K562 (cell line): ENCODE measurements around the gene TNFRSF11A. TPM values are rescaled to one million over a fixed set of nuclear protein-coding genes. Genes with fewer than 3 reads are reported as not detected.

Source experiments
- ATAC-seq: fragments of 200-7000 bp; cut with Tn5 transposase; 3 replicates; pipeline ENCODE4 v1.9.1; 2020; ENCODE audit warnings: moderate library complexity
- BruUV-seq: library from RNA; stranded (reverse); fragments of 400-500 nt; replicated peaks from 2 replicates; lab custom pipeline; 2021; lab: Mats Ljungman, UMichigan
- CTCF ChIA-PET: fragments of 300-600 bp; formaldehyde crosslinking; extraction: SDS; loops from one replicate; lab custom pipeline; 2021; ENCODE audit warnings: low intra/inter-chr PET ratio; lab: Yijun Ruan, JAX
- POLR2A ChIA-PET: fragments of 300-600, 350-650 bp; sonication (Branson Sonifier 250); formaldehyde crosslinking; extraction: SDS; loops from one replicate; lab custom pipeline; 2021; ENCODE audit warnings: antibody characterized with exemption, inconsistent platforms; lab: Yijun Ruan, JAX
- DNase-seq, 4 experiments: peaks; one replicate each; pipeline versions ENCODE4 v3.0.0 to v3.0.0-alpha.2; 2011 to 2018; ENCODE audit warnings: low spot score in 3 of 4, mixed read lengths in 3 of 4; ENCODE audit errors: extremely low read depth in 1 of 4
- FAIRE-seq: peaks from 2 replicates; lab custom pipeline; 2011; peaks lifted over from hg19 to GRCh38; lab: Jason Lieb, UNC
- H2AFZ ChIP-seq: 2 replicates; pipeline ENCODE4 v1.6.0; 2011; ENCODE audit warnings: low read depth, low read length, control low read depth, inconsistent platforms
- H3K27ac ChIP-seq: fragments of 200-600 bp; 3 replicates; pipeline ENCODE4 v1.8.0; 2011; ENCODE audit warnings: low read depth, mild to moderate bottlenecking, control low read depth, inconsistent platforms, low read length, moderate library complexity, mixed read lengths; ENCODE audit errors: extremely low read depth
- H3K27me3 ChIP-seq, 2 experiments: fragments of 300-600 bp in 1 of 2; 2 replicates in 1 of 2; 3 replicates in 1 of 2; pipeline versions ENCODE4 v1.6.0 to v1.8.0; 2011; ENCODE audit warnings: inconsistent platforms in 2 of 2, low read length in 2 of 2, mild to moderate bottlenecking in 1 of 2, mixed read lengths in 1 of 2, moderate library complexity in 1 of 2; ENCODE audit not compliant: control insufficient read depth in 2 of 2, insufficient read depth in 2 of 2
- H3K36me3 ChIP-seq: fragments of 300-600 bp; 3 replicates; pipeline ENCODE4 v1.8.0; 2011; ENCODE audit warnings: mild to moderate bottlenecking, low read length, inconsistent platforms; ENCODE audit not compliant: control insufficient read depth, insufficient read depth
- H3K4me1 ChIP-seq, 2 experiments: fragments of 200-600 bp in 1 of 2; replicated peaks in 1 of 2; 2 replicates in 1 of 2; 3 replicates in 1 of 2; pipeline versions ENCODE4 v1.5.1 to v1.8.0; 2011; ENCODE audit warnings: inconsistent platforms in 2 of 2, low read length in 2 of 2, mild to moderate bottlenecking in 1 of 2, mixed read lengths in 1 of 2, moderate library complexity in 1 of 2; ENCODE audit not compliant: control insufficient read depth in 2 of 2, insufficient read depth in 2 of 2
- H3K4me2 ChIP-seq: 2 replicates; pipeline ENCODE4 v1.6.1; 2011; ENCODE audit warnings: low read length, control low read depth, inconsistent platforms, mixed read lengths; ENCODE audit not compliant: insufficient read depth
- H3K4me3 ChIP-seq: fragments of 200-600 bp; sonication (generic), shearing (Covaris generic); 2 replicates; pipeline ENCODE4 v1.5.1; 2016; ENCODE audit warnings: control low read depth, inconsistent platforms
- H3K79me2 ChIP-seq: fragments of 200-600 bp; 3 replicates; pipeline ENCODE4 v1.8.0; 2011; ENCODE audit warnings: low read length, inconsistent platforms; ENCODE audit not compliant: control insufficient read depth, insufficient read depth
- H3K9ac ChIP-seq, 2 experiments: 2 replicates each; pipeline versions ENCODE4 v1.6.0 to v1.6.1; 2011; ENCODE audit warnings: low read depth in 2 of 2, low read length in 2 of 2, control low read depth in 1 of 2, inconsistent platforms in 1 of 2, mild to moderate bottlenecking in 1 of 2, mixed read lengths in 1 of 2; ENCODE audit not compliant: insufficient read depth in 1 of 2
- H3K9me1 ChIP-seq: one replicate; pipeline ENCODE4 v1.6.0; 2011; ENCODE audit warnings: inconsistent platforms, mild to moderate bottlenecking, low read length, moderate library complexity; ENCODE audit not compliant: control insufficient read depth, insufficient read depth
- H3K9me3 ChIP-seq: replicated peaks from 2 replicates; pipeline ENCODE4 v1.5.1; 2011; ENCODE audit warnings: low read depth, low read length, inconsistent platforms; ENCODE audit not compliant: control insufficient read depth, insufficient read depth
- H4K20me1 ChIP-seq: replicated peaks from 2 replicates; pipeline ENCODE4 v1.6.1; 2011; ENCODE audit warnings: low read length, inconsistent platforms, mixed read lengths; ENCODE audit not compliant: control insufficient read depth, insufficient read depth
- CHD4 ChIP-seq: fragments of 200-600 bp; sonication (generic); IDR thresholded peaks from 3 replicates; pipeline ENCODE4 v1.6.1; 2012; ENCODE audit warnings: low read depth, mild to moderate bottlenecking, mixed read lengths, low read length, inconsistent platforms; ENCODE audit not compliant: insufficient read depth, insufficient replicate concordance, poor library complexity, severe bottlenecking
- FOSL1 ChIP-seq: fragments of 200-800 bp; sonication (Bioruptor generic); conservative IDR thresholded peaks from 2 replicates; pipeline ENCODE4 v1.6.1; 2016; ENCODE audit warnings: missing genetic modification characterization, missing compliant biosample characterization
- PCBP1 ChIP-seq: fragments of 200-400 bp; formaldehyde crosslinking; IDR thresholded peaks from 2 replicates; pipeline ENCODE4 v1.6.1; 2018; ENCODE audit warnings: mild to moderate bottlenecking, low read depth, low read length; ENCODE audit not compliant: poor library complexity, severe bottlenecking
- SOX6 ChIP-seq: fragments of 450-650 bp; IDR thresholded peaks from 2 replicates; pipeline ENCODE4 v1.6.1; 2014; ENCODE audit warnings: mild to moderate bottlenecking
- ZNF23 ChIP-seq: fragments of 250-450 bp; sonication (Bioruptor Pico); IDR thresholded peaks from 2 replicates; pipeline ENCODE4 v1.4.0; 2020; ENCODE audit warnings: mild to moderate bottlenecking
- ZNF644 ChIP-seq: fragments of 200-800 bp; sonication (Bioruptor generic); IDR thresholded peaks from 2 replicates; pipeline ENCODE4 v1.6.1; 2016; ENCODE audit warnings: low read depth, missing genetic modification characterization, missing compliant biosample characterization
- WGBS: fragments of 100-300 bp; shearing (Covaris generic); methylation state at CpG from one replicate; pipeline ENCODE4 v1.1.6; 2016; ENCODE audit warnings: low coverage, mixed read lengths; ENCODE audit not compliant: insufficient coverage; ENCODE audit errors: missing lambda C conversion rate; 5-methylcytosine and 5-hydroxymethylcytosine counted together
- in situ Hi-C: fragments of 300-500 bp; cut with MboI; formaldehyde crosslinking; loops from 4 replicates; pipeline ENCODE4 v1.15.0; 2018; ENCODE audit warnings: inconsistent platforms, mixed read lengths
- intact Hi-C: fragments of 100-400 bp; cut with micrococcal nuclease; formaldehyde crosslinking; loops from 2 replicates; pipeline ENCODE4 v1.14.2; 2022
- polyA plus RNA-seq, 8 experiments: library from polyadenylated mRNA; depleted of rRNA in 4 of 8; stranded (reverse) in 5 of 8; unstranded in 3 of 8; fragments of >200 nt; fragmentation: Nextera tagmentation in 2 of 8; fragmentation: Illumina TruSeq in 1 of 8; extraction: Ambion mirVana in 2 of 8; extraction: Trizol in 1 of 8; gene quantifications; 2 replicates each; pipeline versions ENCODE4 v1.2.1 to v1.2.3, GENCODE V29; 2011 to 2014; ENCODE audit warnings: inconsistent platforms in 1 of 8, missing spikeins in 1 of 8
- total RNA-seq, 7 experiments: library from RNA; depleted of rRNA in 6 of 7; stranded (reverse); fragments of >200 nt in 6 of 7; fragmentation: Illumina TruSeq in 2 of 7; extraction: Trizol in 2 of 7; gene quantifications; 2 replicates each; pipeline versions ENCODE4 v1.2.1 to v1.2.3, GENCODE V29; 2011 to 2021; ENCODE audit warnings: low replicate concordance in 1 of 7
- TF ChIP-seq, protein P1 (sequence below): fragments of 450-650 bp; formaldehyde crosslinking; conservative IDR thresholded peaks from 2 replicates; pipeline ENCODE4 v1.4.0; 2022; ENCODE audit warnings: mild to moderate bottlenecking, missing genetic modification characterization
- TF ChIP-seq, protein P2 (sequence below): fragments of 250-450 bp; sonication (Bioruptor Pico); IDR thresholded peaks from 2 replicates; pipeline ENCODE4 v1.5.0; 2021; ENCODE audit warnings: mild to moderate bottlenecking, borderline replicate concordance
- TF ChIP-seq, protein P3 (sequence below), 2 experiments: IDR thresholded peaks in 1 of 2; conservative IDR thresholded peaks in 1 of 2; 2 replicates each; pipeline ENCODE4 v1.6.1; 2016; ENCODE audit warnings: low read depth in 2 of 2, mild to moderate bottlenecking in 1 of 2, missing compliant biosample characterization in 1 of 2, missing genetic modification characterization in 1 of 2, moderate library complexity in 1 of 2

Gene TNFRSF11A
- total and polyA plus RNA-seq, 9 of the 15 experiments (the other 6 are each of a cell fraction or from before 2014, with no cell fraction given): 0.03 to 0.06 (median 0.04) TPM; not detected in 6

DNA sequence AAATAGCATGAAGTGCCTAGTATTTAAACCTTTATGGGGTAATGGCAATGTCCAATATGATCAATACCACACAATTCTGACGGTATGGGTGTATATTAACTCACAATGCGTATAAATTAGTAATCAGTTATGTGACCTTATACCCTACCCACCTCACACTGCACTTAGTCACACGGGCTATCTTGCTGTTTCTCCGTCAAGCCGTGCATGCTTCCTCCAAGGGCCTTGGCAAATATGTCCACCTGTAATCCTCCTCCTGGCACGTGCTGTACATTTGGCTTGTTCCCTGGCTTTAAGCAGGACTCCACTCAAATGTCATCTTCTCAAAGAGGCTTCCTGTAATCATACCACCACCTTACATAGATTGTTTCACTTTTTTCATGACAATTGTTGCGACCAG is 12.2 kb downstream of the TNFRSF11A start (continued):
- TF ChIP-seq FOSL1 (tag) (no peak), PCBP1 (no peak), SOX6 (no peak)
- TF ChIP-seq, protein P1, sequence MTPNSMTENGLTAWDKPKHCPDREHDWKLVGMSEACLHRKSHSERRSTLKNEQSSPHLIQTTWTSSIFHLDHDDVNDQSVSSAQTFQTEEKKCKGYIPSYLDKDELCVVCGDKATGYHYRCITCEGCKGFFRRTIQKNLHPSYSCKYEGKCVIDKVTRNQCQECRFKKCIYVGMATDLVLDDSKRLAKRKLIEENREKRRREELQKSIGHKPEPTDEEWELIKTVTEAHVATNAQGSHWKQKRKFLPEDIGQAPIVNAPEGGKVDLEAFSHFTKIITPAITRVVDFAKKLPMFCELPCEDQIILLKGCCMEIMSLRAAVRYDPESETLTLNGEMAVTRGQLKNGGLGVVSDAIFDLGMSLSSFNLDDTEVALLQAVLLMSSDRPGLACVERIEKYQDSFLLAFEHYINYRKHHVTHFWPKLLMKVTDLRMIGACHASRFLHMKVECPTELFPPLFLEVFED (CRISPR knock-in tag): no peak

DNA sequence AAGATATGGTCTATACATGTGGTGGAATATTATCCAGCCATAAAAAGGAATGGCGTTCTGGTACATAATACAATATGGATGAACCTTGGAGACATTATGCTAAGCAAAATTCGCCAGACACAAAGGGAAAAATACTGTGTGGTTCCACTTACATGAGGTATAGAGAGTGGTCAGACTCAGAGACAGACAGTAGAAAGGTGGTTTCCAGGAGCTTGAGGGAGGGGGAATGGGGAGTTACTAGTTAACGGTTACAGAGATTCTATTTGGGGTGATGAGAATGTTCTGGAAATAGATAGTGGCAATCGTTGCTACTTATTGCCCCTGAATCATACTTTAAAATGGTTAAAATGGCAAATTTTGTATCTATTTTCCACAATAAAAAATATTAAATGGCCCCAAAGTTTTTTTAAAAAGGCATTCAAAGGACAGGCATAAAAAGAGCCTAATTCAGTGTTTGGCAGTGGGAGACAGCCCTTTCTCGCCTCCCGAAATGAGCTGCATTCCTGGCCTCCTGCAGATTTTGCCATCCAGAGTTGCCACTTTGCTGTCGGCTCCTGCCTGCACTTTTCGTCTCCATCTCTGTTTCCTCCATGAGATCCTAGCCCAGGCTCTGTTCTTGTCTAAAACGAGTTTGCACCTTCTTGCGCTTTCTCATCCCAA is 13.5 kb downstream of the TNFRSF11A start:
- FAIRE-seq (no peak), DNase-seq (no peak), ATAC-seq (no peak)
- Histone ChIP-seq H3K4me1 (no peaks in the 10 kb centered on the region; a peak in 1 of 5 replicates), H3K36me3 (no peaks in the 10 kb centered on the region), H3K27ac (no peak overlapping the region), H4K20me1 (peaks cover 4% of the 10 kb centered on the region; the same call in 1 of the 2 replicates), H3K4me2 (no peak overlapping the region), H3K79me2 (no peaks in the 10 kb centered on the region), H3K9me3 (no peaks in the 10 kb centered on the region), H2AFZ (no peak overlapping the region), H3K4me3 (no peak overlapping the region), H3K27me3 (peaks cover 19 to 30% of the 10 kb centered on the region in 2 experiments; a peak in 4 of 5 replicates), H3K9me1 (no peaks in the 10 kb centered on the region), H3K9ac (no peak overlapping the region)
- intact Hi-C loops: no loop called here
- in situ Hi-C loops: no loop called here
- no TSS peak for BruUV-seq
- 0% methylated on average over 8 of the region's 10 CpGs for WGBS
- ChIA-PET CTCF (no interaction called here), POLR2A (no interaction called here)
- TF ChIP-seq, protein P2, sequence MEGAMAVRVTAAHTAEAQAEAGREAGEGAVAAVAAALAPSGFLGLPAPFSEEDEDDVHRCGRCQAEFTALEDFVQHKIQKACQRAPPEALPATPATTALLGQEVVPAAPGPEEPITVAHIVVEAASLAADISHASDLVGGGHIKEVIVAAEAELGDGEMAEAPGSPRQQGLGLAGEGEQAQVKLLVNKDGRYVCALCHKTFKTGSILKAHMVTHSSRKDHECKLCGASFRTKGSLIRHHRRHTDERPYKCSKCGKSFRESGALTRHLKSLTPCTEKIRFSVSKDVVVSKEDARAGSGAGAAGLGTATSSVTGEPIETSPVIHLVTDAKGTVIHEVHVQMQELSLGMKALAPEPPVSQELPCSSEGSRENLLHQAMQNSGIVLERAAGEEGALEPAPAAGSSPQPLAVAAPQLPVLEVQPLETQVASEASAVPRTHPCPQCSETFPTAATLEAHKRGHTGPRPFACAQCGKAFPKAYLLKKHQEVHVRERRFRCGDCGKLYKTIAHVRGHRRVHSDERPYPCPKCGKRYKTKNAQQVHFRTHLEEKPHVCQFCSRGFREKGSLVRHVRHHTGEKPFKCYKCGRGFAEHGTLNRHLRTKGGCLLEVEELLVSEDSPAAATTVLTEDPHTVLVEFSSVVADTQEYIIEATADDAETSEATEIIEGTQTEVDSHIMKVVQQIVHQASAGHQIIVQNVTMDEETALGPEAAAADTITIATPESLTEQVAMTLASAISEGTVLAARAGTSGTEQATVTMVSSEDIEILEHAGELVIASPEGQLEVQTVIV: no peak
- TF ChIP-seq ZNF644 (tag) (no peak), ZNF23 (no peak), CHD4 (no peak)
- TF ChIP-seq, protein P3, sequence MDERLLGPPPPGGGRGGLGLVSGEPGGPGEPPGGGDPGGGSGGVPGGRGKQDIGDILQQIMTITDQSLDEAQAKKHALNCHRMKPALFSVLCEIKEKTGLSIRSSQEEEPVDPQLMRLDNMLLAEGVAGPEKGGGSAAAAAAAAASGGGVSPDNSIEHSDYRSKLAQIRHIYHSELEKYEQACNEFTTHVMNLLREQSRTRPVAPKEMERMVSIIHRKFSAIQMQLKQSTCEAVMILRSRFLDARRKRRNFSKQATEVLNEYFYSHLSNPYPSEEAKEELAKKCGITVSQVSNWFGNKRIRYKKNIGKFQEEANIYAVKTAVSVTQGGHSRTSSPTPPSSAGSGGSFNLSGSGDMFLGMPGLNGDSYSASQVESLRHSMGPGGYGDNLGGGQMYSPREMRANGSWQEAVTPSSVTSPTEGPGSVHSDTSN (CRISPR knock-in tag; IDR thresholded peaks at IDR 0.05; ENCODE audit: low read depth): no peak
- TF ChIP-seq, protein P3 (tag; conservative IDR thresholded peaks at IDR 0.05; ENCODE audit: low read depth): no peak
